A673 (cell line): Measurements from ENCODE around the gene ANKK1.

Source experiments
- EZH2 ChIP-seq: fragments of 200-600 bp; sonication (generic); IDR thresholded peaks from 2 replicates; pipeline ENCODE4 v1.6.1; 2017; ENCODE audit warnings: borderline replicate concordance, low read depth, mild to moderate bottlenecking, mixed read lengths, antibody characterized with exemption, low read length; ENCODE audit not compliant: poor library complexity, severe bottlenecking
- TF ChIP-seq, protein P1 (sequence below): fragments of 300-800, 200-600 bp; sonication (generic); conservative IDR thresholded peaks from 2 replicates; pipeline ENCODE4 v1.5.1; 2017; ENCODE audit warnings: low read depth, mild to moderate bottlenecking, antibody characterized with exemption, low read length, moderate library complexity, mixed read lengths

DNA sequence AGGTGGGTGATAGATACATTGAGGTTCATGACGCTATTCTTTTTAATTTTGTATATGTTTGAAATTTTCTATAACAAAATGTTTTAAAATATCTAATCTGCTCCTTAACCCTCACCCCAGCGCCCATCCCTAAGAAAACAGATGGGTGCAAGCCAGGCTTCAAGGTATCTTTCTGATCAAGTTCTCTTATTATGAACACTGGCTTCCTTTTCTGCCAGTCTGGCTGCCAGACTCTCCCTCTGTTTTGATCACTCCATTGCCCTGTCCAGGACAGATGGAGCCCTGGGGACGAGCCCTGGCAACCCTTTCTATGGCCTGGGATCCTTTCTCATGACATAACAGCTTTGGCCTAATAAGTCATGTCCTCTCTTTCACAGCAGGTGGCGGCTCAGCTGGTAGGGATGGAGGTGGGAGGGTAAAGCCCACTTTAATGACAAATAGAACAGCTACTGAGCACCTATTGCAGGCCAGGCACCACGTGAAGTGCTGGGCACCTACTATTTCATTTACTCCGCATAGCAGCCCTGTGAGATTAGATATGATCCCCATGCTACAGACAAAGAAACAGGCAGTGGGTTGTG, 49.2 kb downstream of the ANKK1 start:
- TF ChIP-seq EZH2, result no peak
- TF ChIP-seq, protein P1, sequence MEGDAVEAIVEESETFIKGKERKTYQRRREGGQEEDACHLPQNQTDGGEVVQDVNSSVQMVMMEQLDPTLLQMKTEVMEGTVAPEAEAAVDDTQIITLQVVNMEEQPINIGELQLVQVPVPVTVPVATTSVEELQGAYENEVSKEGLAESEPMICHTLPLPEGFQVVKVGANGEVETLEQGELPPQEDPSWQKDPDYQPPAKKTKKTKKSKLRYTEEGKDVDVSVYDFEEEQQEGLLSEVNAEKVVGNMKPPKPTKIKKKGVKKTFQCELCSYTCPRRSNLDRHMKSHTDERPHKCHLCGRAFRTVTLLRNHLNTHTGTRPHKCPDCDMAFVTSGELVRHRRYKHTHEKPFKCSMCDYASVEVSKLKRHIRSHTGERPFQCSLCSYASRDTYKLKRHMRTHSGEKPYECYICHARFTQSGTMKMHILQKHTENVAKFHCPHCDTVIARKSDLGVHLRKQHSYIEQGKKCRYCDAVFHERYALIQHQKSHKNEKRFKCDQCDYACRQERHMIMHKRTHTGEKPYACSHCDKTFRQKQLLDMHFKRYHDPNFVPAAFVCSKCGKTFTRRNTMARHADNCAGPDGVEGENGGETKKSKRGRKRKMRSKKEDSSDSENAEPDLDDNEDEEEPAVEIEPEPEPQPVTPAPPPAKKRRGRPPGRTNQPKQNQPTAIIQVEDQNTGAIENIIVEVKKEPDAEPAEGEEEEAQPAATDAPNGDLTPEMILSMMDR, result no peak
